Fibroblast of skin of right biceps (primary cell): ENCODE results near the gene SPRY1.

Source experiments
- DNase-seq: peaks from one replicate; pipeline ENCODE4 v3.0.0-alpha.2; 2013

The SPRY1 gene

GRCh38 chr4:123396307-123397143, at the start of gene SPRY1:
Gene SPRY1 (plus strand): TSS chr4:123396795. CDS start chr4:123401592, 4,797 bp downstream.
- peak; percentile 85 for DNase-seq

GRCh38 chr4:123346951-123347350, 49.6 kb upstream of the SPRY1 start:
- no peak for DNase-seq

- no peak for DNase-seq
These were observed 47.6 kb upstream of the SPRY1 start for GRCh38 chr4:123348946-123349345.

- no peak for DNase-seq
These were observed 47.0 kb upstream of the SPRY1 start for GRCh38 chr4:123349421-123350190.

GRCh38 chr4:123350191-123350544, 46.4 kb upstream of the SPRY1 start:
- DNase-seq = no peak

GRCh38 chr4:123350726-123351125, 45.9 kb upstream of the SPRY1 start:
- no peak for DNase-seq

GRCh38 chr4:123351713-123352112, 44.9 kb upstream of the SPRY1 start:
- DNase-seq = no peak

- peak; percentile 35 for DNase-seq
These were observed 44.2 kb upstream of the SPRY1 start for GRCh38 chr4:123352240-123352945.

GRCh38 chr4:123352966-123353365, 43.6 kb upstream of the SPRY1 start:
- DNase-seq = no peak

GRCh38 chr4:123353656-123354055, 42.9 kb upstream of the SPRY1 start:
- peak; percentile 47 for DNase-seq

- DNase-seq = no peak
These were observed 41.9 kb upstream of the SPRY1 start for GRCh38 chr4:123354701-123355100.

GRCh38 chr4:123356921-123357320, 39.7 kb upstream of the SPRY1 start:
- no peak for DNase-seq

GRCh38 chr4:123359449-123360315, 36.9 kb upstream of the SPRY1 start:
- no peak for DNase-seq

GRCh38 chr4:123361195-123361861, 35.3 kb upstream of the SPRY1 start:
- DNase-seq = peak; percentile 79

- no peak for DNase-seq
These were observed 34.5 kb upstream of the SPRY1 start for GRCh38 chr4:123362103-123362502.

- no peak for DNase-seq
These were observed 32.9 kb upstream of the SPRY1 start for GRCh38 chr4:123363729-123364128.

- DNase-seq = no peak
These were observed 31.7 kb upstream of the SPRY1 start for GRCh38 chr4:123364906-123365305.

- DNase-seq = no peak
These were observed 31.2 kb upstream of the SPRY1 start for GRCh38 chr4:123365412-123365811.

GRCh38 chr4:123366144-123366748, 30.3 kb upstream of the SPRY1 start:
- no peak for DNase-seq

GRCh38 chr4:123378794-123379193, 17.8 kb upstream of the SPRY1 start:
- no peak for DNase-seq

- DNase-seq = peak; percentile 12
These were observed 17.2 kb upstream of the SPRY1 start for GRCh38 chr4:123379392-123379791.
